ENCODE measurements around the gene MRPL43. TPM values are rescaled to one million over a fixed set of nuclear protein-coding genes. Genes with fewer than 3 reads are reported as not detected.

Gene MRPL43
- total and polyA plus RNA-seq, 4 donors: 30.5 to 76.0 (median 57.8) TPM

- Histone ChIP-seq H3K9ac (ENCODE audit: low read depth in 1 of 2, low read length in 2 of 2) (no peak overlapping the region), H3K27me3 (ENCODE audit: control insufficient read depth in 4 of 4, insufficient read depth in 4 of 4, low read length in 3 of 4) (peaks cover 0 to 2% (median under 1%) of the 10 kb centered on the region in 4 donors), H3K27ac (ENCODE audit: low read depth in 1 of 2, low read length in 2 of 2) (no peak overlapping the region), H3K4me1 (ENCODE audit: control insufficient read depth in 4 of 4, insufficient read depth in 4 of 4, low read length in 3 of 4) (peaks cover under 1 to 6% (median 2%) of the 10 kb centered on the region in 4 donors), H3K4me3 (ENCODE audit: low read depth in 1 of 3, low read length in 3 of 3) (no peak overlapping the region), H3K9me3 (ENCODE audit: control insufficient read depth in 4 of 4, low read length in 3 of 4) (no peaks in the 10 kb centered on the region), H3K36me3 (ENCODE audit: control insufficient read depth in 4 of 4, insufficient read depth in 3 of 4, low read depth in 1 of 4, low read length in 3 of 4) (no peaks in the 10 kb centered on the region)
- DNase-seq (ENCODE audit: low spot score): no peak
- WGBS: 67% methylated on average over 20 of the region's 20 CpGs
- TF ChIP-seq, protein P1, sequence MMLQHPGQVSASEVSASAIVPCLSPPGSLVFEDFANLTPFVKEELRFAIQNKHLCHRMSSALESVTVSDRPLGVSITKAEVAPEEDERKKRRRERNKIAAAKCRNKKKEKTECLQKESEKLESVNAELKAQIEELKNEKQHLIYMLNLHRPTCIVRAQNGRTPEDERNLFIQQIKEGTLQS (IDR thresholded peaks at IDR 0.05): no peak
- no peak for TF ChIP-seq HNF4A (conservative IDR thresholded peaks at IDR 0.05)
Observed at GRCh38 chr10:101018118-101018599, 30.9 kb upstream of the MRPL43 start.

DNA sequence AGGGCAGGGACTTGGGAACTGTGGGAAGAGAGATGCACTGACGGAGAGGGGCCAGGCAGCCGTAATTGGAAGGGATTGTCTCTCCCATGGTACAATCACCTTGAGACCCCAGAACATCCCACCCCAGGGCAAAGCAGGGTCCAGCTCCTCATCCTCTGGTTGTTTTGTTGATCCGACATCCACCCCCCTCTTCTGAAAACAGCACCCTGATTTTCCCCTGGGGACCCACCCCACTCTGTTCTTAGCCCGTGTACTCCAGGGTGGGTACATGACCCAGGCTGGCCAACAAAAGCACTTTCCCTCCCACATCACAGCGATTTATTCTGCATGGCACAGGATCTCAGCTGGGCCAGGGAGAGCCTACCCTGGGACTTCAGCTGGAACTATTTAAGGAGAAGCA is 29.5 kb upstream of the MRPL43 start:
- no peak overlapping the region for H3K27ac ChIP-seq (ENCODE audit: low read depth in 1 of 2, low read length in 2 of 2)
- no peak overlapping the region for H3K9ac ChIP-seq (ENCODE audit: low read depth in 1 of 2, low read length in 2 of 2)
- no peak for DNase-seq (ENCODE audit: low spot score)
- no peaks in the 10 kb centered on the region for H3K36me3 ChIP-seq (ENCODE audit: control insufficient read depth in 4 of 4, insufficient read depth in 3 of 4, low read depth in 1 of 4, low read length in 3 of 4)
- H3K27me3 ChIP-seq (ENCODE audit: control insufficient read depth in 4 of 4, insufficient read depth in 4 of 4, low read length in 3 of 4): peaks cover 0 to 2% (median under 1%) of the 10 kb centered on the region in 4 donors
- no peak overlapping the region for H3K4me3 ChIP-seq (ENCODE audit: low read depth in 1 of 3, low read length in 3 of 3)
- no peaks in the 10 kb centered on the region for H3K9me3 ChIP-seq (ENCODE audit: control insufficient read depth in 4 of 4, low read length in 3 of 4)
- TF ChIP-seq, protein P2, sequence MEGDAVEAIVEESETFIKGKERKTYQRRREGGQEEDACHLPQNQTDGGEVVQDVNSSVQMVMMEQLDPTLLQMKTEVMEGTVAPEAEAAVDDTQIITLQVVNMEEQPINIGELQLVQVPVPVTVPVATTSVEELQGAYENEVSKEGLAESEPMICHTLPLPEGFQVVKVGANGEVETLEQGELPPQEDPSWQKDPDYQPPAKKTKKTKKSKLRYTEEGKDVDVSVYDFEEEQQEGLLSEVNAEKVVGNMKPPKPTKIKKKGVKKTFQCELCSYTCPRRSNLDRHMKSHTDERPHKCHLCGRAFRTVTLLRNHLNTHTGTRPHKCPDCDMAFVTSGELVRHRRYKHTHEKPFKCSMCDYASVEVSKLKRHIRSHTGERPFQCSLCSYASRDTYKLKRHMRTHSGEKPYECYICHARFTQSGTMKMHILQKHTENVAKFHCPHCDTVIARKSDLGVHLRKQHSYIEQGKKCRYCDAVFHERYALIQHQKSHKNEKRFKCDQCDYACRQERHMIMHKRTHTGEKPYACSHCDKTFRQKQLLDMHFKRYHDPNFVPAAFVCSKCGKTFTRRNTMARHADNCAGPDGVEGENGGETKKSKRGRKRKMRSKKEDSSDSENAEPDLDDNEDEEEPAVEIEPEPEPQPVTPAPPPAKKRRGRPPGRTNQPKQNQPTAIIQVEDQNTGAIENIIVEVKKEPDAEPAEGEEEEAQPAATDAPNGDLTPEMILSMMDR (IDR thresholded peaks at IDR 0.05; ENCODE audit: low read depth, low read length, missing input control): no peak
- no peak for TF ChIP-seq HNF4A (conservative IDR thresholded peaks at IDR 0.05)
- TF ChIP-seq RAD21 (IDR thresholded peaks at IDR 0.05): no peak
- TF ChIP-seq SP1 (IDR thresholded peaks at IDR 0.05): no peak
- no peak for TF ChIP-seq FOXA1 (IDR thresholded peaks at IDR 0.05)
- TF ChIP-seq MAX (IDR thresholded peaks at IDR 0.05): no peak
- TF ChIP-seq, protein P3, sequence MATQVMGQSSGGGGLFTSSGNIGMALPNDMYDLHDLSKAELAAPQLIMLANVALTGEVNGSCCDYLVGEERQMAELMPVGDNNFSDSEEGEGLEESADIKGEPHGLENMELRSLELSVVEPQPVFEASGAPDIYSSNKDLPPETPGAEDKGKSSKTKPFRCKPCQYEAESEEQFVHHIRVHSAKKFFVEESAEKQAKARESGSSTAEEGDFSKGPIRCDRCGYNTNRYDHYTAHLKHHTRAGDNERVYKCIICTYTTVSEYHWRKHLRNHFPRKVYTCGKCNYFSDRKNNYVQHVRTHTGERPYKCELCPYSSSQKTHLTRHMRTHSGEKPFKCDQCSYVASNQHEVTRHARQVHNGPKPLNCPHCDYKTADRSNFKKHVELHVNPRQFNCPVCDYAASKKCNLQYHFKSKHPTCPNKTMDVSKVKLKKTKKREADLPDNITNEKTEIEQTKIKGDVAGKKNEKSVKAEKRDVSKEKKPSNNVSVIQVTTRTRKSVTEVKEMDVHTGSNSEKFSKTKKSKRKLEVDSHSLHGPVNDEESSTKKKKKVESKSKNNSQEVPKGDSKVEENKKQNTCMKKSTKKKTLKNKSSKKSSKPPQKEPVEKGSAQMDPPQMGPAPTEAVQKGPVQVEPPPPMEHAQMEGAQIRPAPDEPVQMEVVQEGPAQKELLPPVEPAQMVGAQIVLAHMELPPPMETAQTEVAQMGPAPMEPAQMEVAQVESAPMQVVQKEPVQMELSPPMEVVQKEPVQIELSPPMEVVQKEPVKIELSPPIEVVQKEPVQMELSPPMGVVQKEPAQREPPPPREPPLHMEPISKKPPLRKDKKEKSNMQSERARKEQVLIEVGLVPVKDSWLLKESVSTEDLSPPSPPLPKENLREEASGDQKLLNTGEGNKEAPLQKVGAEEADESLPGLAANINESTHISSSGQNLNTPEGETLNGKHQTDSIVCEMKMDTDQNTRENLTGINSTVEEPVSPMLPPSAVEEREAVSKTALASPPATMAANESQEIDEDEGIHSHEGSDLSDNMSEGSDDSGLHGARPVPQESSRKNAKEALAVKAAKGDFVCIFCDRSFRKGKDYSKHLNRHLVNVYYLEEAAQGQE (IDR thresholded peaks at IDR 0.05): no peak
- no peak for TF ChIP-seq JUND (IDR thresholded peaks at IDR 0.05)
- no peak for TF ChIP-seq TAF1 (conservative IDR thresholded peaks at IDR 0.05)
- TF ChIP-seq YY1 (IDR thresholded peaks at IDR 0.05): no peak
- no peak for TF ChIP-seq EGR1 (IDR thresholded peaks at IDR 0.05; ENCODE audit: low read depth in 2 of 2)
- 84% methylated on average over 5 of the region's 5 CpGs for WGBS
- peaks cover 2 to 13% (median 3%) of the 10 kb centered on the region in 4 donors for H3K4me1 ChIP-seq (ENCODE audit: control insufficient read depth in 4 of 4, insufficient read depth in 4 of 4, low read length in 3 of 4)

DNA sequence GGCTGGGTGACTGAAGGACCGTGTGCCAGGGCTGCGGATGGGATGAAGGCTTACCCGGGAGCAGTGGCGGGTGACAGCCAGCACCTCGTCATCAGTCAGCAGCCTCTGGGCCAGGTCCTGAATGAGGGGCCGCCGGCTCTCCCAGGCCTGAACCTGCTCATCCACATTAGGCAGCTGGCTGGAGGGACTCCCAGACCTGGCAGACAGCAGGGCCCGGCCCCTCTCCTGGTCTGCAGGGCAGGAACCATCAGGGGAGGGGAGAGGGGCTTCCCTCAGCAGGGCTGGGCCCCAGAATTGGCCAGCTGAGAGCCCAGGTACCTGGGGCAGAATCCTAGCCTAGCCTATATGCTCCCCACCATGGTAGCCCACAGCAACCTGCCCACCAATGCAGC is 28.3 kb upstream of the MRPL43 start:
- H3K9me3 ChIP-seq (ENCODE audit: control insufficient read depth in 4 of 4, low read length in 3 of 4): no peaks in the 10 kb centered on the region

More for the DNA sequence above, 28.3 kb upstream of the MRPL43 start:
- no peak for TF ChIP-seq HNF4G (IDR thresholded peaks at IDR 0.05)
- TF ChIP-seq, protein P1 (IDR thresholded peaks at IDR 0.05): no peak
- no peak for TF ChIP-seq HNF4A (conservative IDR thresholded peaks at IDR 0.05)
- H3K27me3 ChIP-seq (ENCODE audit: control insufficient read depth in 4 of 4, insufficient read depth in 4 of 4, low read length in 3 of 4): peaks cover 0 to 2% (median under 1%) of the 10 kb centered on the region in 4 donors
- DNase-seq (ENCODE audit: low spot score): no peak
- H3K4me1 ChIP-seq (ENCODE audit: control insufficient read depth in 4 of 4, insufficient read depth in 4 of 4, low read length in 3 of 4): peaks cover 2 to 13% (median 3%) of the 10 kb centered on the region in 4 donors
- no peaks in the 10 kb centered on the region for H3K36me3 ChIP-seq (ENCODE audit: control insufficient read depth in 4 of 4, insufficient read depth in 3 of 4, low read depth in 1 of 4, low read length in 3 of 4)
- WGBS: 88% methylated on average over 8 of the region's 8 CpGs
- no peak overlapping the region for H3K4me3 ChIP-seq (ENCODE audit: low read depth in 1 of 3, low read length in 3 of 3)
- no peak overlapping the region for H3K9ac ChIP-seq (ENCODE audit: low read depth in 1 of 2, low read length in 2 of 2)
- H3K27ac ChIP-seq (ENCODE audit: low read depth in 1 of 2, low read length in 2 of 2): no peak overlapping the region
